ENCODE measurements around the gene PTPN20. TPM values are rescaled to one million over a fixed set of nuclear protein-coding genes. Genes with fewer than 3 reads are reported as not detected.

The PTPN20 gene
- total RNA-seq, 1 donor from 2014 or later, result 3.2 TPM

DNA sequence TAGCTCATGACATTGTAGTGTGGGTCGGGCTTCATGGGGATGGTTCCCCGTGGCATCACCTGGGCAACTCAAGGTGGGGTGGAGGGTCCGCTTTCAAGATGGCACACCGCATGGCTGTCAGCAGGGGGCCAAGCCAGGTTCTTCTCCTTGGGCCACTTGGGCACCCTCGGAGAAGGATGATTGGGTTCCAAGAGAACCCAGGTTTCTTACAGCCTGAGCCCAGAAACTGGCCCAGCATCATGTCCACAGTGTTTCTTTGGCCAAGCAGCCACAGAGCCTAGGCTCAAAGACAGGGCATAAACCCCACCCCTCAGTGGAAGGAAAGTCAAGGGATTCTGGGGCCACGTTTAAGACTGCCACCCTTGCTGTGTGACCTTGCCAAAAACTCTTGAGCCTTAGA is 110.6 kb downstream of the PTPN20 start:
- DNase-seq, result no peak

DNA sequence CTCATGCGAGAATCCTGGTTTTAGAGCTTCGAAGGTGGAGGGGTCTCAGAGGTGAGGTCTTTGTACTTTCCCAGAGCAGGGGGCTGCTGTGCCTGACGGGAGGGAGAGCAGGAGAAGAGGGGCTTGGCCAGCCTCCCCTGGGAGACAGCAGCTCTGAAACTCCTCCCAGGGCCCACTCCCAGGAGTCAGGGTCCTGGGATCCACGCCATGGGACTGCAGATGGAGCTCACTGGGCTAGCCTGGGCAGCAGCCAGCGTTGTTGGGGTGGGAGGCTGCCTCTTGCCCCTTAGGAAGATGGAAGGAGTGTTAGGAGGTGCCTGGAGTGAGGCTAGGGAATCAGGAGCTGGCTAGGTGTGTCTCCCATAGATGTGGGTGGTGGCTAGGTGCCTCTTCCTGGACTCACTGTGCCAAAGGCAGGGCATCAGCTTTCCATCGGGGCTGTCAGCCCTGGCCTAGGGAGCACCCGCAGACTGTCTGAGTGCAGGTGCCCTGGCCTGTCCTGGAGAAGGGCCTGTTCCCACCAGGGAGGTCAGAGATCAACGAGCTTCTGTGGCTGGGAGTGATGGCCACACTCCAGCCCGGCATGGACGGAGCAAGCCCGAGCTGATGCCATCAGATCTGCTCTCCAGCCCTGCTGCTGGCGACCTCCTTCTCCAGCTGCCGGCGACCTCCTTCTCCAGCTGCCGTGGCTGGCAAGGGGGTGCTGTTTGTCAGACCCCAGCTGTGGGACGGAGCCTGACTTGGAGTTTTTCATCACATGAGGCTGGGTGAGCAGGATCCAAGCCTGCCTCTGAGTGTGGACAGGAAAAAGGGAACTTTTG is 111.3 kb downstream of the PTPN20 start:
- DNase-seq, result no peak

DNA sequence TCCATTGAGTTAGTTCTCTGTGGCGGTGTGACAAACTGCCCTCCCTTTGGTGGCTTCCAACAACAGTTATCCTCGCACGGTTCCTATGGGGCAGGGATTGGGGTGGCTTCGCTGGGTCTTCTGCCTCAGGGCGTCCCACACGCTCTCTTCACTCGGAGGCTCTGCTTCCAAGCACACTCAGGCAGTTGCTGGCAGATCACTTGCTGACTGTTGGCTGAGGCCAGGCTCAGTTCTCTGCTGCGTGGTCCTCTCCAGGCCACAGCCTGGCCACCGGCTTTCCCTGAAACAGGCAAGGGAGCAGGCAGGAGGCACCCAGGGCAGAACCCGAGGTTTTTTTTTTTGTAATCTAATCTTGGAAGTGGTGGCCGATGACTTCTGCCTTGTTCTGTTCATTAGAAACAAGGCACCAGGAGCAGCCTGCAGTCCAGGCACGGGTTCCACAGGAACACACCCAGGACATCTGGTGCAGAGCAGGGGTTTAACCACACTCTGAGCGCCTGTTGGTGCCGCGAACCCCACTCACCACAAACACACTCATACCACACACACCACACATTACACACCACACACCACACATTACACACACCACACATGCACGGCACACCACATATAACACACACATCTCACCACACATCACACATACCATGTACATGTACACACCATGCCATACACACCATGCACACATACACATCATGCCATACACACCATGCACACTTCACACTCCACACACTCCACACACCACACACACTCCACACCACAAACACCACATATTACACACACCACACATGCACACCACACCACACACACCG is 112.2 kb downstream of the PTPN20 start:
- DNase-seq, result no peak

DNA sequence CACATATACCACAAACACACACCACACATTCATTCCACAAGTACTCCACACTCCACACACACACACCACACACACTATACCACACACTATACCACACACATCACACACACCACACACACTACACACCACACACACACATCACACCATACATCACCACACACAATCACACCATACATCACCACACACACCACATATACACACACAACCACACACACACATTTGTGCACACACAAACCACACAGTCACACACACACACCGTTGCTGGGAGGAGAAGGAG is 112.8 kb downstream of the PTPN20 start:
- no peak for DNase-seq

DNA sequence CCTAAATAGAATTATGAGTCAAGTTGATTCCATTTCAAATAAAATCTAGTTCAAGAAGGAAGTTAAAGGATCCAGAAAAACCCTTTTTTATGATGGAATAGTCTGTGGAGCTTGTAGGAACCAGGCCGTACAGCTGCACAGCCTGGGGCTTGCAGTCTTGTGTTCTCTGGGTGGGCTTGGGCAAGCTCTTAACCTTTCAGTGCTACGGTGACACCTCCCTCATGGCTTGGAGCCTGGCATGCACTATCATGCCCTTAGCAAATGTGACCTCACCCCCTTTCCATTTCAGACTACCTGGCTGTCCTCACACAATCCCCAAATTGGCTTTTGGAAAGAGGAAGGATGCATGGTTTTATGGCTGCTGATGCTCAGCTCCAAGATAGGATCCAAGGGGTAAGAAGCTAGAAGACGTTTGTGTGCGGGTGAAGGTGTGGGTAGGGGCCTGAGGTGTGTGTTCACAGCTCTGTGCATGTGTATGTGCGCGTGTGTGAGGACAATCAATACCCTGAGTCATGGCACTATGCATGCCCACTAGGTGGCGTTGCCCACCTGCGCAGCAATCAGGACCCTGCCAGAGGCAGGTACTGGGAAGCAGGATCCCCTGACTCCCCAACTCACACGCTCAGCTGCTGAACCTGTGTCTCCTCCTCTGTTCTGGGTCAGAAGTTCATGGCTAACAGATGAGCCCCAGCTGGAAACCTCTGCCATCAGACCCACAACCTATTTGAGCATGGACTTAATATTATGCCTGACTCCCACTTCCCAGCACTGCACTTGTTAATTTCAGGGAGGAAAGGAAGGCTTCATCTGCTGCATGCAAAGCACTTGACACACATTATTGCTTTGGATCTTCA is 113.4 kb downstream of the PTPN20 start:
- peak; percentile 45 for DNase-seq

DNA sequence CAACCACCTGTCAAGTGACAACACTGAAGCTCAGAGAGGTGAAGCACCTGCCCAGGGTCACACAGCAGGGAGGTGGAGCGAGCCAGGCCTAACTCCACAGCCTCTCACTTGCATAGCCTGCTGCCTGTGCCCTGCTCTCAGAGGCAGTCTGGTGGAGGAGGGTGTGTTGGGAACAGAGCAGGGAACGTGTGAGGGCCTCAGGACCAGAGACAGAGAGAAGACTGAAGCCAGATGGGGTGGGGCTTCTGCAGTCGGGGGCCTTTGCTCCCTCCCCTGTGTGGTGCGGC is 114.0 kb downstream of the PTPN20 start:
- no peak for DNase-seq

DNA sequence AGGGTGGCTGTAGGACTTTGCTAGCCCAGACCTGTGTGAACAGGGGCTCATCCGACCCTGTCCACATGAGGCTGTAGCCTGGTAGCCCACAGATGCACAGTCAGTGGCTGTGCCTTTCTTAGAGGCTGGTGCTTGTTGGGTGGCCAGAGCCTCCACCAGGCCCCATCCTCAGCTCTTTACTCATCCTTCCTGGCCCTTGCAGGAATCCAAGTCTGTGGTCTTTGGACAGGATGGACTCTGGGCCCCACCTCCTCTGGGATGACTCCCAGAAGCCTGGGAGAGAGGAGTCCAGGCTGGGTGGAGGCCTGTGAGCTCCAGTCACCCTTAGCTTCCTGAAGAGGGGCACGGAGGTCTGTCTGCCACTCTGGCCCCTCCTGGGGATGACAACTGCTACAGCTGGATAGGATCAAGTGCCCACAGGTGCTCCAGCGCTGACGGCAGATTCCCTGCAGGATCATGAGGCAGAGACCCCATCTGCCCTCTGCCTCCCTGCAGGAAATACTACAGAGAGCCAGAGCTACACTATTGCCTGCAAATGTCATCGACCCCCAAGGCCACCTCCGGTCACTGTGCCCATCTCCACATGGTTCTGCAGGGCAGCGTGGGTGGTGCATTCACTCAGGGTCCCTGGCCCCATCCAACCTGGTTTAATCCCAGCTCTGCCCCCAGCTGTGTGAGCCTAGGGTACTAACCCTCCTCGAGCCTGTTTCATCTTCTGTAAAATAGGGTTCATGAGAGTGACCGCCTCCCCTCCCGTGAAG is 114.5 kb downstream of the PTPN20 start:
- DNase-seq, result no peak

DNA sequence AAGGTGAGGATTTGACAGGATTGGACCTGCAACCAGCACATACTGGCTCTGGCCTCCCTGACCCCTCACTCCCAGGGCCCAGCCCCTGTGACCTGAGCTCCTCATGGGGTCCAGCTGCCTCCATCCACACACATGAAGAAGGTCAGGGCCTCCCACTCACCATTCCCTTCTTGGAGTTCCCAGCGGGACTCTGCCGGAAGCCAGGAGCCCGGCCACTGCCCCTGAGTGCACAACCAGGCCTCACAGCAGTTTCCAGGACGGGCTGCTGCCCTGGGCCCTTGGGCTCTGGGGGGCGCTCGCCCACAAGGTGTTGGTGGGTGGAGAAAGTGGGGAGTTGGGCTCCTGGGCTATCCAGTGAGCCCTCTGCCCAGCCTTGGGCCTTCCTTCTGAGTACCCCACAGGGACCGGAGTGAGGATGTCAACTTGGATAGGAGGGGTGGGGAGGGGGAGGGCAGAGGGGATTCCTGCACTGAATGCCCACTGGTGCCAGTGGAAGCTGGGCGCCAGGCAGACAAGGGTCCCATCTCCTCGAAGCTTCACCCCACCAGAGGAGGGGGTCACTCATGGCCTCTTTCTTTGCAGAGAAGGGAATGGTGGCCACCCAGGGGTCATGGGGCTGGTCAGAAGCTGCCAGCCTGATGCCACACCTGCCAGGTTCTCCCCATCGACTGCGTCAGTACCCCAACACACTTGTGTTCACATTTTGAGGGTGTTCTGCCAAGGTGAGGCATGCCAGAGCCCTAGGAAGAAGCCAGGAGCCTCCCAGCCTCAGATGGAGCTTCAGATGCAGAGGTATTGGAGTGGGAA is 115.3 kb downstream of the PTPN20 start:
- no peak for DNase-seq

DNA sequence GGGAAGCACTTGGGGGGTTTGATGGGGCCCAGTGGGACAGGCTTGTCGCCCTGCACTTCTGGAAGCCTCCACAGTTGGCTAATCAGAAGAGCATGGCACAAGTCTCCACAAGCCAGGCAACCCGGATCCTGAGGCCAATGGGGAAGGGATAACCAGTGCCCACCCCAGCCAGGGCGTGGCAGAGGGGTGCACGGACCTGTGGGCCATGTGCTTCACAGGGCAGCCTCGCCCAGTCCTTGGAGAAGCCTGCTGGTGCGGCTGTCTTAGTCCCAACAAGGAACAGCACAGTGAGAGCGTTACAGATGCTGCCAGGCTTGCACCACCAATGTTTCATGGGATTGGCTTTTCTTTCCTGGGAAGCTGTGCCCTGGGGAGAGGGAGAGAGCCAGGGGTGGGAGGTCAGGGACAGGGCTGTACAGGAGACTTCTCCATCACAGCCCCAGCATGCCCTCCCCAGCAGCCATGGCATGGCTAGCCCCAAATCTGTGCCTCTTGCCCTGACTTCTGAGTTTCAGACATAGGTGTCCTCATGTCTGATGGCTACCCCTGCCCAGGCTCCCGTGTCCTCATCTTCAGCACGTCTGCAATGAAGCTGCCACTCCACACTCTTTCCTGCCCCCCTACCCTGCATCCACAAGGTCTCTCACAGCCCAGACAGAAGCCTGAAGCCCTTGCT is 116.0 kb downstream of the PTPN20 start:
- DNase-seq, result no peak

DNA sequence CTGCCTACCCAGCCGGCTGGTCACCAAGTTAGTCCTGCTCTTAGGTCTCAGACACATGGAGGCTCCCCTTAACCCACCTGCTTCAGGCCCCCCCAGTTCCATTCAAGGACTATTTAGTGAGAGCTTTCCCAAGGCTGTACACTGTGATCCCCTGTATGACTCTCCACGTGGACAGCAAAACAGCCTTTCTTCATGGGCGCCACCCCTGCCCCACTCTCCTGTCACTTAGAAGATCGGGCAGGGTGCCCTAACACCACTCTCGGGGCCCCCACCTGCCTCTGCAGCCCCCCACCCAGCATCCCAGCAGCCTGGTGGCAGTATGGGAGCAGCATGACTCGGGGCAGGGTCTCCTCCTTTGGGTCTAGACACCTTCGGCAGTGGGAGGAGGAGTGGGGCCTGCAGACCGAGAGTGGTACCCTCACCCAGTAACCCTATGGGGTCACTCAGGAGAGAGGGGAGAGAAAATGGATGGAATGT is 116.6 kb downstream of the PTPN20 start:
- DNase-seq, result no peak

DNA sequence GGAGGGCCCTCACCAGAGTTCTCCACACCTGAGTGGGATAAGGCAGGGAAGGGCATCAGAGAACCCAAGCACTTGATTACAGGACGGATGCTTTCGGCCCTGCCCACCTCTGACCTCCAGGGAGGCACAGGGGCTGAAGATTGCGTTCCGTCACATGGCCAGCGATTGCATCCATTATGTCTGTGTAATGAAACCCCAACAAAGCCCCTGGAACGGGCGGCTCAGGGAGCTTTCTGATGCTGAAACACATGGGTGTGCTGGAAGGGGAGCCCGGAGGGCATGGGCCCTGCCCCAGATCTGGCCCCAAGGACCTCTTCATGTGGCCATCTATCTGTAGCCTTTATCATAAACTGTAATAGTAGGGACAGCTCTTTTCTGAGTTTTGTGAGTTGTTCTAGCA is 117.2 kb downstream of the PTPN20 start:
- no peak for DNase-seq

DNA sequence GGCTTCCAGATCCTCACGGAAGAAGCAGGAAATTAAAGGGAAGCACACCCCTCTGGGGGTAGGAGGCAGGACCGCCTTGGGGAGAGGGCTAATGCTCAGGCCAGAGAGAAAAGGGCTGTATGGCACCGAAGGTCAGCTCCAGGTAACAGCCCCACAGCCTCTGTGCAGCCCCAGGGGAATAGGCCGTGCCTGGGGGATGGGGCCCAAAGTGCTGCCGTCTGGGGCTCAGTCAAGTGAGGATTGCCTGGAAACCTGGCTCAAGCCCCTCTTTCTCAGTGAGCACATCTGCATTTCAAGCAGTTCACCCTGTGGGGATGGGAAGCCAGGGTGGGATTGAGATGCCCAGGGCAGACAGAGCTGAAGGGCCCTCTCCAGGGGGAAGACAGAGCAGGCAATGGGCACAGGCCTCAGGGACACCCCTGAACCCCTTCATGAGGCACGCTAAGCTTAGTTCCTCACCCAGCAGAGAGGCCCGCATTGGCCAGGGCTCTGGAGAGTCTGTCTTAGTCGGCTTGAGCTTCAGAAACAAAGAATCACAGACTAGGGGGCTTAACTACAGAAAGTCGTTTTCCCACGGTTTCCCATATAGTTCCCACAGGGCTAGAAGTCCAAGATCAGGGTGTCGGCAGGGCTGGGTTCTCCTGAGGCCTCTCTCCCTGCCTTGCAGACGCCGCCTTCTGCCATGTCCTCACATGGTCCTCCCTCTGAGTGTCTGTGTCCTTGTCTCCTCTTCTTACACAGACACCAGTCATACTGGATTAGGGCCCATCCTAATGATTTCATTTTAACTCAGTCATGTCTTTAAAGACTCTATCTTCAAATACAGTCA is 118.2 kb downstream of the PTPN20 start:
- DNase-seq, result no peak

DNA sequence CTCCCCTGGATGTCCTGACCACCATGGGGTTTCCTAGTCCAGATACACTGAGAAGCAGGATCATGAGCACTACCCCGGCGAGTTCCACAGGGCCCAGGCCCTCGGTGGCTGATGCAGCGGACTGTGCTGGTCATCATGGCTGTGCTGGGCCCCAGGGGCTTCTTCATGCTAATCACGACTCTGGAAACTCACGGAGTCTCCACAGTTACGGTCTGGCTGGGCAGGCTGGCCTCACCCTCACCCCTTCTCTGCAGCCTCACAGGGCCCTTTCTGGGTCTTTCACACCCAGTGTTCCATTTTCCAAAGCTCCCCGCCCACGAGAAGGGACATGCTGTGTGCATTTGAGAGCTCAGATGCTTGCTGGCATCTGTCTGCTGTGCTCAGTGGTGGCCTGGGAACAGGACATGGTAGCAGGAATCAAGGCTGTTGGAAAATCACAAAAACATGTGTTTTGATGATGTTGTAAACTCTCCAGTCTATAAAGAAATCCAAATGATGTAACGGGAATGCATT is 119.0 kb downstream of the PTPN20 start:
- DNase-seq, result peak; percentile 74

DNA sequence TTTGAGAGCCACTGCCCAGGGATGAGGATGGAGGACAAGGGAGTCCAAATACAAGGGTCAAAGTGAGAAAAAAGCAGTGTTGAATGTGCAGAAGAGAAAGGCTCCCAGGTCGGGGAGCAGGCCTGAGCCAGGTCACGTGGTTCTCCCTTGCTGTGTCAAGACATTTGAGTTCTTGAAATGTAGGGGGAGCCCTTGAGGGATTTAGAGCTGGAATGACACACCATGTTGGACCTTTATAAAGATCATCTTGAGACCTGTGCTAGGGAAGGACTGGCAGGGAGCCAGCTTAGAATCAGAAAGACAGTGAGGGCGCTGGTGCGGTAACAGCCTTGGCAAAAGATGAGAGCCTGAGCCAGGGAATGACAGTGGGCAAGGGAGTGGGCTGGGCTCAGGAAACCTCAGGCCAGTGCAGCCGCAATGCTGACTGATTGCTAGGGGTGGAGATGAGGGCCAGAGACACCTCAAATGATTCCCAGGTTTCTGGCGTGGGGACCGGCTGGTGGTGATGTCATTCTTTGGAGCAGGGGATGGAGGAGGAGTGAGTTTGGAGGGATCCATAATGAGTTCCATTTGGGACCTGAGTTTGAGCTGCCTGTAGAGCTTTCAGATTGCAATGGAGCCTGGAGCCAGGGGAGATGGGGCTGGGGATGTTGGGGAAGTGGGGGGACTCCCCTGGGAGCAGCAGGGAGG is 120.1 kb downstream of the PTPN20 start:
- DNase-seq, result peak; percentile 76

DNA sequence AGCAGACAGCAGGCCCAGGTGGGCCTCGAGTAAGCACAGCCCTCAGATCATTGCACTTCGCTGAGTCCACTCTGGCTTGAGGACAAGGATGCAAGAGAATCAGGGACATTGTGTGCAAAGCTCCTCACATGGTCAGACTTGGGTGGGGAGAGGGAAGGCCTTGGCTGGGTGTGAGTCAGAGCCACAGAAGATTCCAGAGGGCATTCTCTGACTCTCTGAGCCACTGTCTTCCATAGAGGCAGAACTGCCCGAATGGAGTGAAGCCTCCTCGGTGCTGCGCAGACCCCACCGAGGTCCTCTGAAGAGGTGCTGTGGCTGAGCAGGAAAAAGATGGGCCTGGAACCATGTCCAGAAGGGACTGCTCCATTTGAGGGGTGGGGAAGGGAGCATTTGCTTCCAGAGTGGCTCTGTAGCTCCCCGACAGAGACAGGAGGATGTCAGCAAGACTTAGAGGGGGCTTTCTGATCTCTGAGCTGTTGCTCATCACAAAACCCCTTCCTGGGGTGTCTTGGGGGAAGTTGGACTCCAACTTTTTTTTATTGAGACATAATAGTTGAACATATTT is 120.8 kb downstream of the PTPN20 start:
- DNase-seq, result no peak

DNA sequence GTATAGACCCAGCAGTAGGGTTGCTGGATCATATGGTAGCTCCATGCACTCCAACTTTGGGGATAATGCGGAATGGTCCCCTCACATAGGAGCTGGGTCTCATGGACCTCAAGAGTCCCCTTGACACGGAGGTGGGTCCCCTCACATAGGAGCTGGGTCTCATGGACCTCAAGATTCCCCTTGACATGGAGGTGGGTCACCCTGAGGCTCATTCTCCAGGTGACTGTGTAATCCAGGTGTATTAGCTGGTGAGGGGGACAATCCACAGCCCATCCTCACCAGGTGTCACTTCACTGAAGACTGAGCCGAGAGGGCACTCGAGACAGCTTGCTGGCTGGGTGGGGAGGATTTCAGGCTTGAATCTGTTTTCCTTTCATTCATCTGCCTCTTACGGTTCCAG is 121.9 kb downstream of the PTPN20 start:
- DNase-seq, result no peak

DNA sequence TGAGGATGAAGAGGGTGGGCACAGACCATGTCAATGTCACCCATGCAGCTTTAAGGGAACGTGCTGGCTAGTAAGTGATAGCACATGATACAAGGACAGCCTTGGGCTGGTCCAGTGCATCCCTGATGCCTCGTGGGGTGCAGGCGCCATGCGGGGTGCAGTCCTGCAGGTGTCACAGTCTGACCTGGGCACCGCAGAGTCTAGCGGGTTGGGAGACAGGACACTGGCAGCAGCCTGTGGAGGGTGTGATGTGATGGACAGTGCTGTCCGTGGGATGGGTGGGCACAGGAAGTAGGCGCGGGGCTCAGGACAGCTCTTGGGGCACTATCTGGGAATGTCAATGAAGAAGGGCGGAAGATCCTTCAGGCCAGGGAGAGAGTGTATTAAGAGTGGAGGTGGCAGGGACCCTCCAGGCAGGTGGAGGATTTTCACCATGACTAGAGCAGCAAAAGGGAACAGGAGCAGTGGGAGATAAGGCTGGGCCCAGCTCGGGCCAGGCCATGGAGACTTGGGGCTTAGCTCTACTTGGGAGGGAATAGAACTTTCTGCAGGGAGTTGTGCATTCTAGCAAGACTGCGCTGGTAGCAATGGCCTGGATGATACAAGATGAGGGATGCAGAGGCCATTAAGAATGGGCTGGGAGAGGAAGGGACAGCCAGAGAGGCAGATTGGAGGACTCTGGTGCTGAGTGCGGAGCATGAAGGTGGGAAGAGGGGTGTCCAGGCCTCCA is 122.5 kb downstream of the PTPN20 start:
- no peak for DNase-seq
